Choroid plexus epithelial cell (primary cell): ENCODE data around the gene SEZ6L.

ENCODE experiments used
- DNase-seq: peaks from one replicate; pipeline ENCODE4 v3.0.0-alpha.2; 2010; ENCODE audit warnings: low read depth
- H3K4me3 ChIP-seq: 2 replicates; pipeline ENCODE4 v1.5.1; 2011; ENCODE audit warnings: low read depth, mild to moderate bottlenecking, control low read depth, low read length, moderate library complexity
- CTCF ChIP-seq: conservative IDR thresholded peaks from 2 replicates; pipeline ENCODE4 v1.5.1; 2011; ENCODE audit warnings: low read depth, mild to moderate bottlenecking, control low read depth, inconsistent platforms, low read length, moderate library complexity

SEZ6L gene

GRCh38 chr22:26380072-26380830, 211.0 kb downstream of the SEZ6L start:
- no peak overlapping the region for H3K4me3 ChIP-seq
- TF ChIP-seq CTCF = no peak
- no peak for DNase-seq

GRCh38 chr22:26382782-26383181, 213.5 kb downstream of the SEZ6L start:
- no peak for DNase-seq
- no peak for TF ChIP-seq CTCF
- no peak overlapping the region for H3K4me3 ChIP-seq

- TF ChIP-seq CTCF = no peak
- H3K4me3 ChIP-seq = no peak overlapping the region
- no peak for DNase-seq
Measured at GRCh38 chr22:26383968-26384556, 214.8 kb downstream of the SEZ6L start.

- TF ChIP-seq CTCF = no peak
- no peak overlapping the region for H3K4me3 ChIP-seq
Measured at GRCh38 chr22:26385164-26385563, 215.9 kb downstream of the SEZ6L start.

GRCh38 chr22:26389125-26389524, 219.9 kb downstream of the SEZ6L start:
- no peak for TF ChIP-seq CTCF
- H3K4me3 ChIP-seq = no peak overlapping the region
- DNase-seq = no peak

More at GRCh38 chr22:26385164-26385563, 215.9 kb downstream of the SEZ6L start:
- no peak for DNase-seq

- no peak overlapping the region for H3K4me3 ChIP-seq
- TF ChIP-seq CTCF = no peak
- no peak for DNase-seq
Measured at GRCh38 chr22:26391091-26391490, 221.8 kb downstream of the SEZ6L start.

- no peak overlapping the region for H3K4me3 ChIP-seq
- no peak for TF ChIP-seq CTCF
- DNase-seq = no peak
Measured at GRCh38 chr22:26391623-26392022, 222.4 kb downstream of the SEZ6L start.
